HL-60/S4 (cell line): ENCODE results near the gene KIAA1549.

ENCODE experiments used
- in situ Hi-C: fragments of 300-500 bp; cut with MboI; formaldehyde crosslinking; loops from 2 replicates; pipeline ENCODE4 v1.14.3; 2022; ENCODE audit warnings: low sequenced_read_pairs

KIAA1549 gene

GRCh38 chr7:138886501-138886917 lies 94.7 kb downstream of the KIAA1549 start:
- in situ Hi-C loops: no loop called here

GRCh38 chr7:138885383-138886147 lies 95.6 kb downstream of the KIAA1549 start:
- in situ Hi-C loops: no loop called here

GRCh38 chr7:138882249-138882648 lies 98.9 kb downstream of the KIAA1549 start:
- in situ Hi-C loops: no loop called here

- in situ Hi-C loops: no loop called here
Observed at GRCh38 chr7:138881579-138882188, 99.5 kb downstream of the KIAA1549 start.

DNA sequence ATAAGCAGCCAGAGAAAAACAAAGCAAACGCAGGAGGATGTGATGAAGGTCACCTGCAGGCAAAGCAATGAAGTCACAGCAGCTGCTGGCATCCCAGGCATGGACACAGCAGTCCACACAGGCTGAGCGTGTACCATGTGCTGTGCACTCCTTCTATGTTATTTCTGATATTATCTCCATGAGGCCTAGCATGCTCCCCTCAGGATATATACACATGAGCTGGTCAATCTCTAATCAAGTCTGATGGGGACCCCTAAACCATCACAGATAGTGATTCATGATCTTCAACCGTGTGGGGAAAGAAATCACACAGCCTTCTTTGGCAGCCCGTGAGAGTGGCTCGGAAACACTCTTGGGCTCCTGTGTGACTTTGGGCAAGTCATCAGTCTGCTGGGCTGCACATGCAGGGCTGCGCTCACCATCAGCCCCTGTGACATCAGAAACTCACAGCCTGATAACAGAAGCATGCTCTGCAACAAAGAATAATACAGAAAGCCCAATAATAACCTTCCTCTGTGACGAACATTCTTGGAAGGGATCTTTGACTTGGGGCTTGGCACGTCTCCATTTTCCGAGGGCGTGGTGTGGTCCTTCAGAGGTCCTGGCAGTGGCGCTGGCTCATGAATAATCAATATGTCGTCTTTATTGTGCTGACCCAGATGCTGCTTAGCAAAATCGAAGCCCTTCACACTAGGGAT lies 100.2 kb downstream of the KIAA1549 start:
- in situ Hi-C loops: no loop called here

GRCh38 chr7:138879356-138879755 lies 101.8 kb downstream of the KIAA1549 start:
- in situ Hi-C loops: no loop called here

- in situ Hi-C loops: no loop called here
Observed at GRCh38 chr7:138878856-138879255, 102.3 kb downstream of the KIAA1549 start.

DNA sequence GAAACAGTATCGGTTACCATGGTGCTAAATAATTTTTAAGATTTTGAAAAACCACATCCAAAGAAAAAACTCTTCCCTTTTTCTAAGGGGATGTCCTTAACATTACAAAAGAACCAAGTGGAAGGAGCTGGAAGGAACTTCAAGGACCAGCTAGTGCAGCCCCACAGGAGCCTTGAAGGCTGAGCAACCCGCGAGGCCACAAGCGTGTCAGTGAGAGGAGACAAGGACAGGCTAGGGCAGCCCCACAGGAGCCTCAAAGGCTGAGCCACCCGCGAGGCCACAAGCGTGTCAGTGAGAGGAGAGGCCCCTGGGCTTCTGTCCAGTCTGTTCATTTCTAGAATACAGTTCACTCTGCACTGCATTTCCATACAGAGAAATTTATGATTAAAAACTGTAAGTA lies 103.1 kb downstream of the KIAA1549 start:
- in situ Hi-C loops: no loop called here

- in situ Hi-C loops: no loop called here
Observed at GRCh38 chr7:138876326-138876725, 104.9 kb downstream of the KIAA1549 start.

DNA sequence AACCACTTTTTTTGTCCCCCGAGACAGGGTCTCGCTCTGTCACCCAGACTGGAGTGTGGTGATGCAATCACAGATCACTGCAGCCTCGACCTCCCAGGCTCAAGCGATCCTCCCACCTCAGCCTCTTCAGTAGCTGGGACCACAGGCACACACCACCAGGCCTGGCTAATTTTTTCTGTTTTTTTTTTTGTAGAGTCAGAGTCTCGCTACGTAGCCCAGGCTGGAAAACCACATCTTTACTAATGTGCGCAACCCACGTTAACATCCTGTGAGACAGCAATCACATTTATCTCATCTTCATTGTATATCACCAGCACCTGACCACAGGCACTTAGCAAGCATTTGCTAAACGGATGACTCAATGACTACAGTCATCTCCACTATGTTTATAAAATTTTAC lies 105.4 kb downstream of the KIAA1549 start:
- in situ Hi-C loops: no loop called here

DNA sequence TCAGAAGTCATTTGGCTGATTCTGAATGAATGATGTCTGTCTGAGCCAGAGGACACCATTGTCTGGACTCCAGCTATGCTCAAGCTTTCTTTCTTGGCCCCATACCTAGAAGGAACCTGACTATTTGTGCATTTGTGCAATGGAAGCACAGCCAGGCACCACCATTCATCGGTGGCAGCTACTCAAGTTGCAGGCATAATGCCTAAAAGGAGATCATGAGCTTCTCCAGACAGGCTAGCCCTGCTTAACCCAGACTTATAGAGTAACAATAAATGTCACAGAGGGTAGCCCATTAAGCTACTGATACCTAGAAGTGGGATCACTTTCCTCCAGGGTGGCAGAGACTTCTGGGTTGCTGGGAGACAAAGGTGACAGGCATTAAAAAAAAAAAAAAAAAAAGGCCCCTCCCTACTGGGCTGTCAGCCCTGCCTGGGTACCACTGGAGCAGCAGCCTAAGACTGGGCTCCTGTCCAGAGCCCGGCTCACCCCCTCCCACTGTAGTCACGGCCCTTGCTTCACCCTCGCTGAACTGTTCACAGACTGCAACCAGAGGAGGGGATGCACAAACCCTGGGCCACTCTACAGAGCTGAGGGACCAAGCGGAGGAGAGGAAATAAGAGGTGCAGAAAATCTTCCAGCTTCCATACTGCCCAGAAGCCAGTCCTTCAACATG lies 107.8 kb downstream of the KIAA1549 start:
- in situ Hi-C loops: no loop called here

DNA sequence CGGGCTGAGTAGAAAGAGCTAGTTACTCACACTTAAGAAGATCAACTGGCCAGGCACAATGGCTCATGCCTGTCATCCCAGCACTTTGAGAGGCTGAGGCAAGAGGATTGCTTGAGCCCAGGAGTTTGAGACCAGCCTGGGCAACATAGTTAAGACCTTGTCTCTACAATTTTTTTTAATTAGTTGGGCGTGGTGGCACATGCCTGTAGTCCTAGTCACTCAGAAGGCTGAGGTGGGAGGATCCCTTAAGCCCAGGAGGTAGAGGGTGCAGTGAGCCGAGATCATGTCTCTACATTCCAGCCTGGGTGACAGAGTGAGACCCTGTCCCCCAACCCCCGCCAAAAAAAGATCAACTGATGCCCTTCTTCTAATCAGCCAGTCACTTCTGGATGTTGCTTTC lies 108.6 kb downstream of the KIAA1549 start:
- in situ Hi-C loops: no loop called here

DNA sequence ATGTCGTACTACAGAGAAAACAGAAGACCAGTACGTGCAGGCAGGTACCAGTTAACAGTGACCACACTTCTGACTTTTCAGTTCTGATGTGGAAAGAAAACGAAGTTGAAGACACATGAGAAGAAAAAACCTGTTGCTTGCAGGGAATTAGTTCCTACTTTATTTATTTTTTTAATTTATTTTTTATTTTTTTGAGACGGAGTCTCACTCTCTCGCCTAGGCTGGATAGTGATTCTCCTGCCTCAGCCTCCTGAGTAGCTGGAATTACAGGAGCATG lies 109.4 kb downstream of the KIAA1549 start:
- in situ Hi-C loops: no loop called here

DNA sequence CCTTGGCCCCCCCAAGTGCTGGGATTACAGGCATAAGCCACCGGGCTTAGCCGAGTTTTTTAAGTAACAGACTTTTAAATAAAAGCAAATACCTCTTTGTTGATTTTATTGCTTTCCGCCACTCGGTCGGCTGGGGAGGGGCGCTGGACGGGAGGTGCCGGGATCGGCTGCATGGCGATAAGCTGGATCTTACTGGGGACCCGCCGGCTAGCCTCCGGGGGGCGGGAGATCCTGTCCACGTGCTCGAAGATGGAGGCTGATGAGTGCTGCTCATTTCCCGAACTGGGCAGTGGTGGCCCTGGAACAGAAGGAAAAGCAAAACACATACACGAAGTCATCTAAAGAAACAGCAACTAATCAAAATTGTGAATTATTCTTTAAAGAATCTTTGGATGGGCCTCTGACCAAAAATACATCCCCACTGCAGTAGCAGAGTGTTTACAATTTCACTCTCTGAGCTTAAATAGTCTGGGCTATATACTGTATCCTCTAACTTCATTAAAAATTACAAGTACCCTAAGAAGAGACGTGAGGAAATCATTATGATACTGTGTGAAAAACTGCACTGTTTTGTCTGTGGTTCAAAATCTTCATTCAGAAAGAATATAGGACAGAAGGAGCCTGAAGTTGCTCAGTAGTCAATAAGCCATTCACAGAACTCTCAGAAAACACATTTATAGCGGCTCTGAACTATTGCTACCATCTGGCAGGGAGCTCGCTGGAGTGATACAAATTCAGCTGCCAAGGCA lies 110.0 kb downstream of the KIAA1549 start:
- in situ Hi-C loops: no loop called here

DNA sequence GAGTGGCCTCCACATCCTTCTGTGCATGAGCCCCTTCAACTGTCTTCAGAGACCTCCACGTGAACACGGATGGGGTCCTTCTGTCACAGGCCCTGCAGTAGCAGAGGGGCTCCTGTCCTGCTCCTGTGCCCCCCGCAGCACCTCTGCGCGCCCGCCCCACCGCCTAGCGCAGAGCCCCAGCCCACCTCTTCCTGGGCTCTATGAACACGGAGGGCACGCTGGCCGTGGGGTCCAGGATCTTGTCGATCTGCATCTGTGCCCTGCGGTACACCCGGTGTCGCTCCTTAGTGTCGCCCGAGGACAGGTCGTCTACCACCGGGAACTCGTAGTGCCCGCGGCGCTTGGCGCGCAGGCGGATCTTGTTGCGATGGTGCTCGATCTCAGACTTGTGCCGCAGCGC lies 111.8 kb downstream of the KIAA1549 start:
- in situ Hi-C loops: no loop called here

GRCh38 chr7:138868711-138869110 lies 112.5 kb downstream of the KIAA1549 start:
- in situ Hi-C loops: no loop called here

DNA sequence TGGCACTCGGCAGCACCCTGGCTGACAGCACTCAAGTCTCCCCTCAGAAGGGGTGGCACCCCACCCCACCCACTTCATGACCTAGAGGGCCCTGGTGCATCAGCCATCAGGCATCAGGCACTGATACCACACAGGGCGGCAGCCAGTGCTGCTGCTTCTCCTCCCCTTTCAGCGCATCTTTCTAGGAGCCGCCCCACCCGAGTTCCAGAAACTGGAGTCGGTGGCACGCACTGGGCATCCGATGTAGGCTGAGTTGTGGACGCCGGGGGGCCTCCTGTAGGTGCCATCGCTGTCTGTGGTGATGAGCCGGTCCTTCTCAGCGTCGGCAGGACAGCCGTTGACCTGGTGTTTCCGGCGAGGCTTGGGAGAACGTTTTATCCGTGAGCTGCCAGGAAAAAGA lies 113.4 kb downstream of the KIAA1549 start:
- in situ Hi-C loops: no loop called here

- in situ Hi-C loops: no loop called here
Observed at GRCh38 chr7:138866353-138866752, 114.8 kb downstream of the KIAA1549 start.

DNA sequence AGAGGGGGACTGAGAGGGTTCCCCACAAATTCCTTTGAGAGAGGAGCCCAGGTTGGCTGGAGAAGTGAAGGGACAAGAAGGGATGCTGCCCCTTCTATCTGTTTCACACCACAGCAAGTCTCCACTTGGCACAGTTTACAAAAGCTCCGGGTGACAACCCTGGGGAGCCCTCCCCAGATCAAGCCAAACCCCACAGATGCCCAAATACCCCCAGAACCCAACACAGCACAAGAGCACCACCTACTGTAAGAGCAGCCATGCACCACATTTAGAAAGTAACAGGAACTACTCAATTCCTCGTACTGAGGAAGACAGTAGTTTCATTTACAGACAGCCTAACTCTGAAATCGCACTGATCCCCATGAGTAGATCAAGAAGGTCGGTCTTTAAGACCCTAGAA lies 115.3 kb downstream of the KIAA1549 start:
- in situ Hi-C loops: no loop called here

GRCh38 chr7:138864667-138865066 lies 116.5 kb downstream of the KIAA1549 start:
- in situ Hi-C loops: no loop called here

DNA sequence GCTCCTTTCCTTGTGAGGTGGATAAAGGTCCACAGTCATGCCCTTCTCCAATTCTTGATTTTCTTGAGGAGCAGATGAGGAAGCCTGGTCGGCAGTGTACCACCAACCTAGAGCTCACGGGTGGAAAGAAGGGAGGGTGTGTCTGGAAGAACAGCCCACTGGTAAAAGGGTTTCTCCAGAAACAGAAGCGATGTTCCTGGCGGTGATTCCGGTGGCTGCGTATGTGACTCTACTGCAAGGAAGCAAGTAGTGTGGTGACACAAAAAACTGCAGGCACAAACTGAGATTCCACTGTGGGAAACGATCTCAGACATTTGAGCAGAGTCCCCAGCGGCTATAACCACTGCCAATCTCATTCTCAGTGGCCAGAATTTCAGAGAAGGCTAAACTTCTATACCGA lies 117.3 kb downstream of the KIAA1549 start:
- in situ Hi-C loops: no loop called here
